Osteoblast (primary cell): ENCODE measurements around the gene MCEE. TPM values are rescaled to one million over a fixed set of nuclear protein-coding genes. Genes with fewer than 3 reads are reported as not detected.
"Not testable (repeated sequence)": the region's sequence is repeated elsewhere in the genome, so short reads cannot be mapped to it uniquely, and the experiment has no call there.

Experiments used
- DNase-seq: peaks from one replicate; pipeline ENCODE4 v3.0.0; 2011; ENCODE audit warnings: low spot score, mixed read lengths; ENCODE audit not compliant: insufficient read length; ENCODE audit errors: missing footprints
- H2AFZ ChIP-seq: 2 replicates; pipeline ENCODE4 v1.6.0; 2011; ENCODE audit warnings: mild to moderate bottlenecking, low read length
- H3K27ac ChIP-seq: 2 replicates; pipeline ENCODE4 v1.5.1; 2011; ENCODE audit warnings: mild to moderate bottlenecking, low read depth, low read length, moderate library complexity
- H3K27me3 ChIP-seq: 2 replicates; pipeline ENCODE4 v1.6.0; 2012; ENCODE audit warnings: mild to moderate bottlenecking, control low read depth, inconsistent platforms, low read length, moderate library complexity; ENCODE audit not compliant: insufficient read depth
- H3K36me3 ChIP-seq: 2 replicates; pipeline ENCODE4 v1.5.1; 2011; ENCODE audit warnings: mild to moderate bottlenecking, low read length, control low read depth, moderate library complexity; ENCODE audit not compliant: insufficient read depth
- H3K4me1 ChIP-seq: 2 replicates; pipeline ENCODE4 v1.5.1; 2011; ENCODE audit warnings: mild to moderate bottlenecking, low read length, control low read depth, moderate library complexity; ENCODE audit not compliant: insufficient read depth
- H3K4me2 ChIP-seq: 2 replicates; pipeline ENCODE4 v1.6.0; 2011; ENCODE audit warnings: mild to moderate bottlenecking, low read length; ENCODE audit not compliant: insufficient read depth
- H3K4me3 ChIP-seq: fragments of 200-600 bp; sonication (generic); 3 replicates; pipeline ENCODE4 v1.5.1; 2012; ENCODE audit warnings: mild to moderate bottlenecking, low read length, inconsistent platforms; ENCODE audit not compliant: insufficient read depth
- H3K79me2 ChIP-seq: 2 replicates; pipeline ENCODE4 v1.6.0; 2012; ENCODE audit warnings: mild to moderate bottlenecking, low read length, control low read depth, inconsistent platforms; ENCODE audit not compliant: insufficient read depth
- H3K9me3 ChIP-seq: 2 replicates; pipeline ENCODE4 v1.5.1; 2011; ENCODE audit warnings: low read depth, low read length, control low read depth
- H4K20me1 ChIP-seq: 2 replicates; pipeline ENCODE4 v1.6.0; 2012; ENCODE audit warnings: mild to moderate bottlenecking, low read length, control low read depth; ENCODE audit not compliant: insufficient read depth
- CTCF ChIP-seq: IDR thresholded peaks from 2 replicates; pipeline ENCODE4 v1.5.1; 2011; ENCODE audit warnings: mild to moderate bottlenecking, low read depth, low read length, moderate library complexity; ENCODE audit errors: extremely low read depth
- total RNA-seq: library from RNA; depleted of rRNA; stranded (reverse); fragments of >200 nt; gene quantifications from 2 replicates; pipeline ENCODE4 v1.2.3, GENCODE V29; 2012

The MCEE gene
- 21.4 and 24.2 TPM in 2 replicates for total RNA-seq

- peaks cover 69% of the 10 kb centered on the region for H3K79me2 ChIP-seq
- H3K9me3 ChIP-seq = no peaks in the 10 kb centered on the region
- H3K4me1 ChIP-seq = peaks cover 17% of the 10 kb centered on the region
- H3K36me3 ChIP-seq = peaks cover 10% of the 10 kb centered on the region
- H3K27ac ChIP-seq = peak within 1 kb of the TSS; percentile 96
- H3K27me3 ChIP-seq = no peaks in the 10 kb centered on the region
- TF ChIP-seq CTCF = no peak
- peaks cover 16% of the 10 kb centered on the region for H4K20me1 ChIP-seq
- DNase-seq = peak; percentile 91
- H3K4me3 ChIP-seq = peak within 1 kb of the TSS; percentile 99
- H2AFZ ChIP-seq = peak within 1 kb of the TSS; percentile 98
- peak within 1 kb of the TSS; percentile 82 for H3K4me2 ChIP-seq
Observed at GRCh38 chr2:71130152-71130904, at the start of gene MCEE, which contains the start of gene MPHOSPH10. Gene MCEE (minus strand): TSS chr2:71130229. CDS start chr2:71130219, 10 bp downstream. Gene MPHOSPH10 (plus strand): TSS chr2:71130634. CDS start chr2:71130666, 32 bp downstream.

GRCh38 chr2:71178836-71179235 is 48.8 kb upstream of the MCEE start:
- not testable (repeated sequence) for H3K36me3 ChIP-seq, H4K20me1 ChIP-seq, H3K4me3 ChIP-seq, H2AFZ ChIP-seq, H3K9me3 ChIP-seq, H3K4me1 ChIP-seq, H3K79me2 ChIP-seq, H3K27ac ChIP-seq, H3K4me2 ChIP-seq, DNase-seq
- peaks cover 13% of the 10 kb centered on the region for H3K27me3 ChIP-seq

GRCh38 chr2:71174207-71174606 is 44.2 kb upstream of the MCEE start:
- Histone ChIP-seq H4K20me1 (no peaks in the 10 kb centered on the region), H3K27me3 (peaks cover 13% of the 10 kb centered on the region), H3K27ac (no peak overlapping the region), H3K9me3 (no peaks in the 10 kb centered on the region), H3K36me3 (no peaks in the 10 kb centered on the region), H3K79me2 (no peaks in the 10 kb centered on the region), H2AFZ (no peak overlapping the region), H3K4me2 (no peak overlapping the region), H3K4me3 (no peak overlapping the region), H3K4me1 (no peaks in the 10 kb centered on the region)
- DNase-seq = no peak
- no peak for TF ChIP-seq CTCF

GRCh38 chr2:71173096-71173495 is 43.1 kb upstream of the MCEE start:
- Histone ChIP-seq H3K27me3 (peaks cover 9% of the 10 kb centered on the region), H3K4me2 (no peak overlapping the region)

More at GRCh38 chr2:71173096-71173495, 43.1 kb upstream of the MCEE start:
- no peak for DNase-seq
- Histone ChIP-seq H3K4me3 (no peak overlapping the region), H3K79me2 (no peaks in the 10 kb centered on the region), H3K36me3 (no peaks in the 10 kb centered on the region), H3K4me1 (no peaks in the 10 kb centered on the region), H3K9me3 (no peaks in the 10 kb centered on the region), H2AFZ (no peak overlapping the region), H3K27ac (no peak overlapping the region), H4K20me1 (no peaks in the 10 kb centered on the region)
- no peak for TF ChIP-seq CTCF
